SK-N-SH (cell line): ENCODE measurements around the gene PLCG2. TPM values are rescaled to one million over a fixed set of nuclear protein-coding genes. Genes with fewer than 3 reads are reported as not detected.

Experiments used
- CTCF ChIA-PET: fragments of 300-600, 350-600 bp; formaldehyde crosslinking; extraction: SDS; loops from one replicate; lab custom pipeline; 2021; lab: Yijun Ruan, JAX
- POLR2A ChIA-PET: fragments of 350-600 bp; sonication (Branson Sonifier 250); formaldehyde crosslinking; extraction: SDS; loops from one replicate; lab custom pipeline; 2020; ENCODE audit warnings: antibody characterized with exemption, inconsistent platforms; lab: Yijun Ruan, JAX
- DNase-seq: peaks from one replicate; pipeline ENCODE4 v3.0.0; 2012
- H2AFZ ChIP-seq: fragments of 200-600 bp; sonication (generic); 2 replicates; pipeline ENCODE4 v1.8.1; 2016; ENCODE audit warnings: antibody characterized with exemption, mild to moderate bottlenecking, low read depth
- H3F3A ChIP-seq: fragments of 200-600 bp; sonication (generic); replicated peaks from 2 replicates; pipeline ENCODE3; 2016; ENCODE audit warnings: antibody characterized with exemption, mild to moderate bottlenecking; ENCODE audit not compliant: insufficient read depth
- H3K27ac ChIP-seq, 2 experiments: fragments of 200-500 bp in 1 of 2; fragments of 200-600 bp in 1 of 2; sonication (Bioruptor generic) in 1 of 2; sonication (generic), shearing (Covaris generic) in 1 of 2; 2 replicates each; pipeline versions ENCODE4 v1.5.1 to v1.6.1; 2014 to 2016; ENCODE audit warnings: low read depth in 2 of 2, inconsistent platforms in 1 of 2, low read length in 1 of 2, mild to moderate bottlenecking in 1 of 2, mixed read lengths in 1 of 2
- H3K27me3 ChIP-seq: fragments of 200-600 bp; sonication (generic), shearing (Covaris generic); 2 replicates; pipeline ENCODE4 v1.6.1; 2016; ENCODE audit warnings: mixed run types; ENCODE audit not compliant: insufficient read depth
- H3K36me3 ChIP-seq, 2 experiments: fragments of 200-500 bp in 1 of 2; fragments of 200-600 bp in 1 of 2; sonication (Bioruptor generic) in 1 of 2; sonication (generic) in 1 of 2; replicated peaks in 1 of 2; 2 replicates each; pipeline versions ENCODE3 to v1.5.1; 2014 to 2016; ENCODE audit warnings: low read length in 1 of 2, mild to moderate bottlenecking in 1 of 2; ENCODE audit not compliant: insufficient read depth in 2 of 2, control insufficient read depth in 1 of 2
- H3K4me1 ChIP-seq, 2 experiments: fragments of 200-500 bp in 1 of 2; fragments of 200-600 bp in 1 of 2; sonication (Bioruptor generic) in 1 of 2; sonication (generic), shearing (Covaris generic) in 1 of 2; 2 replicates each; pipeline versions ENCODE4 v1.5.1 to v1.6.1; 2014 to 2016; ENCODE audit warnings: low read depth in 1 of 2, low read length in 1 of 2, mixed run types in 1 of 2; ENCODE audit not compliant: insufficient read depth in 2 of 2, control insufficient read depth in 1 of 2
- H3K4me2 ChIP-seq: fragments of 200-600 bp; sonication (generic), shearing (Covaris generic); 2 replicates; pipeline ENCODE4 v1.6.1; 2017; ENCODE audit warnings: mixed run types
- H3K4me3 ChIP-seq, 2 experiments: fragments of 200-500 bp in 1 of 2; fragments of 200-600 bp in 1 of 2; sonication (Bioruptor generic) in 1 of 2; sonication (generic), shearing (Covaris generic) in 1 of 2; 2 replicates each; pipeline versions ENCODE4 v1.5.1 to v1.8.1; 2014 to 2016; ENCODE audit warnings: low read depth in 2 of 2, inconsistent platforms in 1 of 2, low read length in 1 of 2, mild to moderate bottlenecking in 1 of 2, mixed read lengths in 1 of 2, moderate library complexity in 1 of 2
- H3K79me2 ChIP-seq: fragments of 200-600 bp; sonication (generic); 2 replicates; pipeline ENCODE4 v1.8.1; 2017; ENCODE audit warnings: mild to moderate bottlenecking; ENCODE audit not compliant: insufficient read depth
- H3K9ac ChIP-seq: fragments of 200-600 bp; sonication (generic); 2 replicates; pipeline ENCODE4 v1.6.1; 2017; ENCODE audit warnings: mixed run types
- H3K9me2 ChIP-seq: fragments of 200-600 bp; sonication (generic); 2 replicates; pipeline ENCODE4 v1.6.1; 2017; ENCODE audit warnings: mixed run types
- H3K9me3 ChIP-seq: fragments of 200-600 bp; sonication (generic); 2 replicates; pipeline ENCODE4 v1.6.1; 2017; ENCODE audit warnings: mixed run types, mild to moderate bottlenecking, moderate library complexity
- H4K20me1 ChIP-seq: fragments of 200-600 bp; sonication (generic); 2 replicates; pipeline ENCODE4 v1.6.1; 2017; ENCODE audit warnings: mild to moderate bottlenecking, mixed run types; ENCODE audit not compliant: insufficient read depth
- CTCF ChIP-seq: fragments of 200-600 bp; sonication (generic); IDR thresholded peaks from 2 replicates; pipeline ENCODE4 v1.6.1; 2017; ENCODE audit warnings: antibody characterized with exemption, mild to moderate bottlenecking, moderate library complexity
- EZH2phosphoT487 ChIP-seq: fragments of 200-600 bp; sonication (generic); IDR thresholded peaks from 2 replicates; pipeline ENCODE4 v1.6.1; 2017; ENCODE audit warnings: low read depth, mixed run types, mild to moderate bottlenecking, antibody characterized with exemption, moderate library complexity, borderline replicate concordance
- MAX ChIP-seq: IDR thresholded peaks from 2 replicates; pipeline ENCODE4 v1.4.0; 2012; ENCODE audit warnings: low read depth
- MXI1 ChIP-seq: IDR thresholded peaks from 2 replicates; pipeline ENCODE4 v1.6.1; 2012; ENCODE audit warnings: mild to moderate bottlenecking, low read depth, low read length, improper control_type of control experiment
- POLR2AphosphoS5 ChIP-seq: IDR thresholded peaks from 2 replicates; pipeline ENCODE4 v1.6.1; 2012; ENCODE audit warnings: low read depth, low read length
- RAD21 ChIP-seq: IDR thresholded peaks from 2 replicates; pipeline ENCODE4 v1.6.1; 2012; ENCODE audit warnings: mild to moderate bottlenecking, low read length
- RCOR1 ChIP-seq: fragments of 150-350 bp; IDR thresholded peaks from 2 replicates; pipeline ENCODE4 v1.6.1; 2017; ENCODE audit warnings: antibody characterized with exemption, low read length
- RFX5 ChIP-seq: IDR thresholded peaks from 2 replicates; pipeline ENCODE4 v1.6.1; 2012; ENCODE audit warnings: mild to moderate bottlenecking, improper control_type of control experiment, low read length
- SMC3 ChIP-seq: IDR thresholded peaks from 2 replicates; pipeline ENCODE4 v1.6.1; 2012; ENCODE audit warnings: low read depth, low read length, improper control_type of control experiment
- USF1 ChIP-seq: IDR thresholded peaks from 2 replicates; pipeline ENCODE4 v1.4.0; 2012; ENCODE audit warnings: low read depth, borderline replicate concordance
- USF2 ChIP-seq: fragments of 150-350 bp; IDR thresholded peaks from 2 replicates; pipeline ENCODE4 v1.6.1; 2017; ENCODE audit warnings: antibody characterized with exemption, low read length, low read depth, borderline replicate concordance
- YY1 ChIP-seq: IDR thresholded peaks from 2 replicates; pipeline ENCODE4 v1.4.0; 2012; ENCODE audit warnings: low read depth, mild to moderate bottlenecking
- ZBTB33 ChIP-seq: IDR thresholded peaks from 2 replicates; pipeline ENCODE4 v1.4.0; 2012; ENCODE audit warnings: low read depth, borderline replicate concordance
- WGBS: methylation state at CpG from one replicate; pipeline ENCODE4 v1.1.6; 2017; ENCODE audit warnings: low lambda C conversion rate; 5-methylcytosine and 5-hydroxymethylcytosine counted together
- polyA plus RNA-seq, 3 experiments: library from polyadenylated mRNA; depleted of rRNA; stranded (reverse); fragments of >200 nt; gene quantifications; 2 replicates each; pipeline ENCODE4 v1.2.3, GENCODE V29; 2012
- TF ChIP-seq, protein P1 (sequence below): IDR thresholded peaks from 2 replicates; pipeline ENCODE4; 2012
- TF ChIP-seq, protein P2 (sequence below): IDR thresholded peaks from 2 replicates; pipeline ENCODE4 v1.6.1; 2012; ENCODE audit warnings: mild to moderate bottlenecking, low read depth, low read length, moderate library complexity
- TF ChIP-seq, protein P3 (sequence below): fragments of 150-350 bp; IDR thresholded peaks from 2 replicates; pipeline ENCODE4 v1.6.1; 2016; ENCODE audit warnings: mild to moderate bottlenecking, low read depth, low read length

PLCG2 gene
- polyA plus RNA-seq, 1 of the 3 experiments (the other 2 are of a cell fraction), result 0.23 TPM

GRCh38 chr16:81767987-81768592 is 11.0 kb upstream of the PLCG2 start:
- H3K9me3 ChIP-seq, result no peaks in the 10 kb centered on the region
- no peaks in the 10 kb centered on the region for H3K4me1 ChIP-seq
- H3K4me3 ChIP-seq, result no peak overlapping the region
- no peaks in the 10 kb centered on the region for H3K79me2 ChIP-seq
- peaks cover 10% of the 10 kb centered on the region; the same call in 1 of the 2 replicates for H3K27me3 ChIP-seq
- H3K4me2 ChIP-seq, result no peak overlapping the region
- H3K9ac ChIP-seq, result no peak overlapping the region
- no peaks in the 10 kb centered on the region for H4K20me1 ChIP-seq
- H2AFZ ChIP-seq, result no peak overlapping the region
- DNase-seq, result no peak
- H3K27ac ChIP-seq, result no peak overlapping the region
- H3K9me2 ChIP-seq, result no peaks in the 10 kb centered on the region
- H3K36me3 ChIP-seq, result no peaks in the 10 kb centered on the region
- ChIA-PET CTCF (no interaction called here), POLR2A (interaction anchor here (0.6 kb wide), 1 partner anchor 87 kb away, joined by 3 read pairs; no protein-coding TSS in a partner anchor)
- WGBS, result 35% methylated on average over 9 of the region's 9 CpGs
- TF ChIP-seq, protein P1, sequence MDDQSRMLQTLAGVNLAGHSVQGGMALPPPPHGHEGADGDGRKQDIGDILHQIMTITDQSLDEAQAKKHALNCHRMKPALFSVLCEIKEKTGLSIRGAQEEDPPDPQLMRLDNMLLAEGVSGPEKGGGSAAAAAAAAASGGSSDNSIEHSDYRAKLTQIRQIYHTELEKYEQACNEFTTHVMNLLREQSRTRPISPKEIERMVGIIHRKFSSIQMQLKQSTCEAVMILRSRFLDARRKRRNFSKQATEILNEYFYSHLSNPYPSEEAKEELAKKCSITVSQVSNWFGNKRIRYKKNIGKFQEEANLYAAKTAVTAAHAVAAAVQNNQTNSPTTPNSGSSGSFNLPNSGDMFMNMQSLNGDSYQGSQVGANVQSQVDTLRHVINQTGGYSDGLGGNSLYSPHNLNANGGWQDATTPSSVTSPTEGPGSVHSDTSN, result no peak
- no peak for TF ChIP-seq USF1
- no peak for TF ChIP-seq YY1
- TF ChIP-seq, protein P2, sequence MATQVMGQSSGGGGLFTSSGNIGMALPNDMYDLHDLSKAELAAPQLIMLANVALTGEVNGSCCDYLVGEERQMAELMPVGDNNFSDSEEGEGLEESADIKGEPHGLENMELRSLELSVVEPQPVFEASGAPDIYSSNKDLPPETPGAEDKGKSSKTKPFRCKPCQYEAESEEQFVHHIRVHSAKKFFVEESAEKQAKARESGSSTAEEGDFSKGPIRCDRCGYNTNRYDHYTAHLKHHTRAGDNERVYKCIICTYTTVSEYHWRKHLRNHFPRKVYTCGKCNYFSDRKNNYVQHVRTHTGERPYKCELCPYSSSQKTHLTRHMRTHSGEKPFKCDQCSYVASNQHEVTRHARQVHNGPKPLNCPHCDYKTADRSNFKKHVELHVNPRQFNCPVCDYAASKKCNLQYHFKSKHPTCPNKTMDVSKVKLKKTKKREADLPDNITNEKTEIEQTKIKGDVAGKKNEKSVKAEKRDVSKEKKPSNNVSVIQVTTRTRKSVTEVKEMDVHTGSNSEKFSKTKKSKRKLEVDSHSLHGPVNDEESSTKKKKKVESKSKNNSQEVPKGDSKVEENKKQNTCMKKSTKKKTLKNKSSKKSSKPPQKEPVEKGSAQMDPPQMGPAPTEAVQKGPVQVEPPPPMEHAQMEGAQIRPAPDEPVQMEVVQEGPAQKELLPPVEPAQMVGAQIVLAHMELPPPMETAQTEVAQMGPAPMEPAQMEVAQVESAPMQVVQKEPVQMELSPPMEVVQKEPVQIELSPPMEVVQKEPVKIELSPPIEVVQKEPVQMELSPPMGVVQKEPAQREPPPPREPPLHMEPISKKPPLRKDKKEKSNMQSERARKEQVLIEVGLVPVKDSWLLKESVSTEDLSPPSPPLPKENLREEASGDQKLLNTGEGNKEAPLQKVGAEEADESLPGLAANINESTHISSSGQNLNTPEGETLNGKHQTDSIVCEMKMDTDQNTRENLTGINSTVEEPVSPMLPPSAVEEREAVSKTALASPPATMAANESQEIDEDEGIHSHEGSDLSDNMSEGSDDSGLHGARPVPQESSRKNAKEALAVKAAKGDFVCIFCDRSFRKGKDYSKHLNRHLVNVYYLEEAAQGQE, result no peak
- TF ChIP-seq RCOR1, result no peak
- TF ChIP-seq RFX5, result no peak
- no peak for TF ChIP-seq MAX
- no peak for TF ChIP-seq MXI1
- no peak for TF ChIP-seq CTCF
- TF ChIP-seq SMC3, result no peak
- TF ChIP-seq, protein P3, sequence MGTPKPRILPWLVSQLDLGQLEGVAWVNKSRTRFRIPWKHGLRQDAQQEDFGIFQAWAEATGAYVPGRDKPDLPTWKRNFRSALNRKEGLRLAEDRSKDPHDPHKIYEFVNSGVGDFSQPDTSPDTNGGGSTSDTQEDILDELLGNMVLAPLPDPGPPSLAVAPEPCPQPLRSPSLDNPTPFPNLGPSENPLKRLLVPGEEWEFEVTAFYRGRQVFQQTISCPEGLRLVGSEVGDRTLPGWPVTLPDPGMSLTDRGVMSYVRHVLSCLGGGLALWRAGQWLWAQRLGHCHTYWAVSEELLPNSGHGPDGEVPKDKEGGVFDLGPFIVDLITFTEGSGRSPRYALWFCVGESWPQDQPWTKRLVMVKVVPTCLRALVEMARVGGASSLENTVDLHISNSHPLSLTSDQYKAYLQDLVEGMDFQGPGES, result no peak
- no peak for TF ChIP-seq EZH2phosphoT487
- no peak for TF ChIP-seq USF2
- no peak for TF ChIP-seq POLR2AphosphoS5
- no peak for TF ChIP-seq ZBTB33
- no peak for TF ChIP-seq RAD21
- H3F3A ChIP-seq, result no peaks in the 10 kb centered on the region
